Stomach smooth muscle (tissue), 2 donors: ENCODE results near the gene PIP5K1B.

Experiments
- H3K27ac ChIP-seq: one replicate; pipeline ENCODE4 v1.7.0; 2013; ENCODE audit warnings: mild to moderate bottlenecking, low read length, inconsistent platforms
- H3K27me3 ChIP-seq, 2 donors: one replicate each; pipeline ENCODE4 v1.7.0; 2013; ENCODE audit warnings: low read length in 2 of 2; ENCODE audit not compliant: insufficient read depth in 2 of 2, control insufficient read depth in 1 of 2
- H3K36me3 ChIP-seq, 2 donors: one replicate each; pipeline ENCODE4 v1.7.0; 2013; ENCODE audit warnings: low read length in 2 of 2; ENCODE audit not compliant: control insufficient read depth in 2 of 2, insufficient read depth in 2 of 2
- H3K4me1 ChIP-seq: one replicate; pipeline ENCODE4 v1.7.0; 2013; ENCODE audit warnings: low read length; ENCODE audit not compliant: control insufficient read depth, insufficient read depth
- H3K4me3 ChIP-seq, 2 donors: one replicate each; pipeline ENCODE4 v1.7.0; 2013; ENCODE audit warnings: low read length in 2 of 2
- H3K9ac ChIP-seq, 2 donors: one replicate each; pipeline ENCODE4 v1.7.0; 2013; ENCODE audit warnings: low read length in 2 of 2, mild to moderate bottlenecking in 1 of 2
- H3K9me3 ChIP-seq, 2 donors: one replicate each; pipeline ENCODE4 v1.7.0; 2013; ENCODE audit warnings: low read length in 2 of 2; ENCODE audit not compliant: control insufficient read depth in 2 of 2
- donor health status: healthy.
- donor health status: Pancreatic carcinoma.

PIP5K1B gene

DNA sequence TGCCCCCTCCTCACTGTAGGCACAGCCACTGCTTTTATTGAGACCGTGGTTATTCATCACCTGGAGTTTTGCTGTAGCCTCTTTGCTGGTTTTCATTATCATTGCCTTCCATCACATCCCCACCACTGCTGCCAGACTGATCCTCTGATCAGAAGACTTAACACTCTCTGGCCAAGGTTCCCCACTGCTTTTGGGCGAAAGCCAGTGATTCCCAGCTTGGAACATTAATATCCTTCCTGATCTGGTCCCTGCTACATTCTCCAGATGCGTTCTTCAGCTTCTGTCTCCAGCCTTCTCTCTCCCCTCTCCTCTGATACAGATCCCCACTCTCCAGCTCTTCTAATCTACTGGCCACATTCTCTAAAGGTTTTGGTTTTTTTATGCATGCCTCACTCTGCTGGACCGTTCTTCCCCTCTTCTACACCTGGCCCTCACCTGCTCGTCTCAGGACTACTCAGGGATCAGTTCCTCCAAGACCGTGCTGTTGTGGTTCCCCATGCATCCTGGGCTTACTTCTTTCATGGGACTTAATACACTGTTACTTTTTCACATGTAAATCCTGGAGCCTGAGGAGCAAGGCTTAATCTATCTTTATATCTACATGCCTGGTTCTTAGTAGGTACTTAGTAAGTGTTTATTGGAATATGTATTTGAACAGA is 193.9 kb downstream of the PIP5K1B start:
- Histone ChIP-seq H3K27me3 (no peaks in the 10 kb centered on the region), H3K27ac (no peak overlapping the region), H3K36me3 (no peaks in the 10 kb centered on the region), H3K9ac (no peak overlapping the region), H3K4me1 (no peaks in the 10 kb centered on the region), H3K4me3 (no peak overlapping the region), H3K9me3 (no peaks in the 10 kb centered on the region)

DNA sequence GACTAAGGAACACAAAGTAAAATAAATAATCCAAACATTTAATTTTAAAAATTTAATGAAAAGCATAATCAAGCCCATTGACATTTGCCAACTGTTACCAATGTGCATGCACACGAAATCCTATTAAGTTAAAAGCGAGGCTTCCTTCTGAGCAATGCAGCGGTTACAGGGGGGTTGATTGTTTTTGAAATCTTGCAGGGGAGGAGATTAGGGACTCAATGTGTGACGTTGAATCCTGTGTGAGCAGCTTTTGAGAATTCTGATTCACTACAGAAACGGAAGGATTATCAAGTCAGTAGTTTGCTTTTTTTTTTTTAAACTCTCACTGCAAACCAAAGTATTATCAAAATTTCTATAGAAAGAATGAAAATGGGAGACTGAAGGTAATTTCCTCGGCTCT is 199.4 kb downstream of the PIP5K1B start:
- Histone ChIP-seq H3K4me3 (no peak overlapping the region), H3K9me3 (no peaks in the 10 kb centered on the region), H3K27ac (no peak overlapping the region), H3K4me1 (no peaks in the 10 kb centered on the region), H3K36me3 (no peaks in the 10 kb centered on the region), H3K9ac (no peak overlapping the region), H3K27me3 (no peaks in the 10 kb centered on the region)

DNA sequence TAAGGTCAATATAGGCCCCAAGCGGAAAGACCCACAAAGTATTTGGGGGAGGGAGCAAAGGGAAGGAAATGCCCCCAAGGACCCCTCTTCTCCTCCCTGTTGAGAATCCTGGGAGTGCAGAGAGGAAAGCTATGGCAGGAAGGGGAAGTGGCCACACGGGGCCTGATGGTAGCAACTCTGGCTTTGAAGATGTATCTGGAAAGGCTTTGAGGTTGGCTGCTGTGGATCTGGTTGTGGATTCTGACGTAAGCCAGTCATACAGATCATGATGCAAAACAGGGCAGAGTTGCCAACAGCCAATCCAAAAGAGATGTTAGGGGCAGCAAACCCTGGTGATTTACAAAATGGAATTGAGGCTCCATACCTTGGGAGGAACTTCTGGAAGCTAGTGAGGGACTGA is 200.1 kb downstream of the PIP5K1B start:
- H3K9ac ChIP-seq = no peak overlapping the region
- H3K4me1 ChIP-seq = no peaks in the 10 kb centered on the region
- no peaks in the 10 kb centered on the region for H3K9me3 ChIP-seq
- no peaks in the 10 kb centered on the region for H3K27me3 ChIP-seq
- no peak overlapping the region for H3K4me3 ChIP-seq
- H3K27ac ChIP-seq = no peak overlapping the region
- H3K36me3 ChIP-seq = no peaks in the 10 kb centered on the region

DNA sequence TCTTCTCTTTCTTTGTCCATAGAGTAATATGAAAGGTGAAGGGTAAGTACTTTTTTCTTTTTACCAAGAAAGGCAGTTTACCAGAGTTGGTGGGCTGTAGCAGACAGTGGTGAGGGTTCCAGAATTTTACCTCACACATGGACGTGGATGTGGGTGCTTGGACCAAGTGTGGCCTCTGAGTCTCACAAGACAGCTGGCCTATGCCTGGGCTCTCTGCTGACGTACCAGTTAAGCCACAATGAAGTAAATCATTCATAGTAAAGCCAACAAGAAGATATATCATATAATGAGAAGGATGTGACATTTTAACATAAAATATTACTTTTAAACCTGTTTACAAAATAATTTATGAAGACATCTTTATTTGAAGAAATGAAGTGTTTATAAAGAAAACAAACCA is 202.9 kb downstream of the PIP5K1B start:
- no peak overlapping the region for H3K9ac ChIP-seq
- H3K9me3 ChIP-seq = no peaks in the 10 kb centered on the region
- H3K4me3 ChIP-seq = no peak overlapping the region
- H3K27me3 ChIP-seq = no peaks in the 10 kb centered on the region
- no peak overlapping the region for H3K27ac ChIP-seq
- no peaks in the 10 kb centered on the region for H3K4me1 ChIP-seq
- no peaks in the 10 kb centered on the region for H3K36me3 ChIP-seq

DNA sequence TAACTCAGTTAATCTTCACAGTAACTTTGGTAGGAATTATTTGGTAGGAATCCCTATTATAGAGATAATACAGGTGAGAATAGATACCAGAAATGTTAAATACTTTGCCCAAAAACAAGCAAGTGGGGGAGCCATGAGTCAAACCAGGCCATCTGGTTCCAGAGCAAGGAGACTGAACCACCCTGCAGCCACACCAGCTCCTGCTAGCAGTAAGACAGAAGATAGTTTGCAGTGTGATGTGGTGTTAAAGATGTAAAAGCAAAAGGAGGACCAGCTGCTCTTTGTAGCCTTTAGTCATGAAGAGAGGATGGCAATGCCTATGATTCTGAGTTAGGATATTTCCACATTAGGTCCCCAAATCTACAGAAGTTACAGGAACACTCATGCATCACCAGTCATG is 207.5 kb downstream of the PIP5K1B start:
- Histone ChIP-seq H3K27me3 (no peaks in the 10 kb centered on the region), H3K4me1 (no peaks in the 10 kb centered on the region), H3K27ac (no peak overlapping the region), H3K36me3 (no peaks in the 10 kb centered on the region), H3K9me3 (no peaks in the 10 kb centered on the region), H3K4me3 (no peak overlapping the region), H3K9ac (no peak overlapping the region)

DNA sequence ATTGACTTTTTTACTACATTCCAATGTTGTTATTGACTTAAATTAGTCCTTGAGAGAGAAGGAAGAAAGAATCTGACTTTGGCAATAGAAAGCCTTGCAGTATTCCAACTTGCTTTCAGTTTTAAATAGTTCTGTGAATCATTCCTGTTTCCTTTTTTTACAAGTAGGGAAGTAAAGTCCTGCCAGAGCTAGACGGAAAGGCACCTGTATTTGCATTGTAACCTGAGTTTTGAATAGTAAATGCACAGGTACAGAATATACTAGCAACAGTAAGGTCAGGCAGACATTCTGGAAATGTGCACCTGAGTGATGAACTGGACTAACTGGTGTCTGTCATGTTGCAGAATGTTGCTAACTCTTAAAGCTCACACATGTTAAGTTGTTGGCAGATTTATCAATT is 208.0 kb downstream of the PIP5K1B start:
- Histone ChIP-seq H3K4me1 (no peaks in the 10 kb centered on the region), H3K4me3 (no peak overlapping the region), H3K27ac (no peak overlapping the region), H3K9me3 (no peaks in the 10 kb centered on the region), H3K9ac (no peak overlapping the region), H3K27me3 (no peaks in the 10 kb centered on the region), H3K36me3 (no peaks in the 10 kb centered on the region)

DNA sequence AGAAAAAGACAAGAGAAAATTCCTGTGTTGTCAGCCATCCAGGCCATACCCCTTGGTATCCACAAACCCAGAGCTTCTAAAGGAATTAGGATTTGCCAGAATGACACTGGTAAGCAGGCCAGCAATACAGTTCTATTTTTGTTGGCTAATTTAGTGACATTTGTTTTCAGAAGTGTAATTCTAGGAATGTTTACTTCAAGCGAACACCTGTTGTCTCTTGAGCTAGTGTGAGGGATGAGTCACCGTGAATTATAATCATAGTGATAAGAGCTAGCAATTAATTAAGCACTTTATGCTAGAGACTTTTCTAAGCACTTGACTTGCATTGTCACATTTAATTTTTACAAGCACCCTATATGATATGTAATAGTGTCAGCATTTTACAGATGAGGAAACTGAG is 209.7 kb downstream of the PIP5K1B start:
- no peaks in the 10 kb centered on the region for H3K27me3 ChIP-seq
- no peak overlapping the region for H3K9ac ChIP-seq
- no peak overlapping the region for H3K4me3 ChIP-seq
- H3K36me3 ChIP-seq = no peaks in the 10 kb centered on the region
- no peak overlapping the region for H3K27ac ChIP-seq
- H3K4me1 ChIP-seq = no peaks in the 10 kb centered on the region
- no peaks in the 10 kb centered on the region for H3K9me3 ChIP-seq

DNA sequence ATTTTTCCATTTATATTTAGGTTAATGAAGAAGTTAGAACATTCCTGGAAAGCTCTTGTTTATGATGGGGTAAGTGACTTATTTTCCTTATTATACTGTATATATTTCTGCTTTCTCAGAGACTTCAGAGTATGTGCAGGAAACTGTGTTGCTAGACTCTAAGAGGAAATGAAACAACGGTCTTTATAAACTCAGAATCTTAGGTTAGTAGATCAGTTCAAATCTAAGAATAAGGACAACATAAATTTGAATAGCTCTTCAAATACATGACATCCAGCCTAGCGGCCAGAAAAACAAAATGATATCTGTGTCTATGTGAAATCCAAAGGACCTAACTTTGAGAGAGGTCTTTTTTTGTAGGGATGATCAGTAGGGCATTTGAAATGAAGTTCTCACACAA is 214.6 kb downstream of the PIP5K1B start:
- H3K9me3 ChIP-seq = no peaks in the 10 kb centered on the region
- H3K4me3 ChIP-seq = no peak overlapping the region
- H3K27ac ChIP-seq = no peak overlapping the region
- H3K36me3 ChIP-seq = no peaks in the 10 kb centered on the region
- no peaks in the 10 kb centered on the region for H3K27me3 ChIP-seq
- no peaks in the 10 kb centered on the region for H3K4me1 ChIP-seq
- H3K9ac ChIP-seq = no peak overlapping the region

DNA sequence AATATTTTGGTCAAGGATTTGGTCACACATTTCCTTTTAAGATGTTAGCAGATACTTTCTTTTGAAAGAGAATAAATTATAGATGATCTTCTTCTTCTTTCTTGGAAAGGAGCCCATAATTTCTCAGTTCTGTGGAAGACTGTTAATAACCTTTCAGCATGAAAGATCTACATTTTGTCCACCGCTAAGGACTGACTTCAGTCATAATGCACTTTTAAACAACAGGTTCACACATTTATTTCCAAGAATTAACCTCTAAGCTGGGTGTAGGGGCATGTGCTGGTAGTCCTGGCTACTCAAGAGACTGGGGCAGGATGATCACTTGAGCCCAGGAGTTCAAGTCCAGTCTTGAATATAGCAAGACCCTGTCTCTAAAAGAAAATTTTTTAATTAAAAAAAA is 215.9 kb downstream of the PIP5K1B start:
- Histone ChIP-seq H3K9me3 (no peaks in the 10 kb centered on the region), H3K4me3 (no peak overlapping the region), H3K4me1 (no peaks in the 10 kb centered on the region), H3K9ac (no peak overlapping the region), H3K36me3 (no peaks in the 10 kb centered on the region), H3K27ac (no peak overlapping the region), H3K27me3 (no peaks in the 10 kb centered on the region)

DNA sequence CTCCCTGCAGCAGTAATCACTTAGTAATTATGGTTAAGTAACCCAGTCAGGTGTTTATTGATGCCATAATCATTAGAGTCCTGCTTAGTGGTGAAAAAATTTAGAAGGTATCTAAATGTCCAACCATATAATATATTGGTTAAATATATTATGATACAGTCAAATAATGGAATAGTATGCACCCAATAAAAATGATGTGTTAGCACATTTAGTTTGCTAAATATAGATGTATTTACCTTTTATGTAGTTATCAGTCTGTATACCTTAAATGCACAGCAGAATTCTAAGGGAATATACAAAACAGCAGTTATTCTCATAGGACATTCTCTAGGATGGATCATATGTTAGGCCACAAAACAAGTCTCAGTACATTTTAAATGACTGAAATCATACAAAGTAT is 218.4 kb downstream of the PIP5K1B start:
- Histone ChIP-seq H3K9ac (no peak overlapping the region), H3K4me1 (no peaks in the 10 kb centered on the region), H3K4me3 (no peak overlapping the region), H3K9me3 (no peaks in the 10 kb centered on the region), H3K36me3 (no peaks in the 10 kb centered on the region), H3K27me3 (no peaks in the 10 kb centered on the region), H3K27ac (no peak overlapping the region)

DNA sequence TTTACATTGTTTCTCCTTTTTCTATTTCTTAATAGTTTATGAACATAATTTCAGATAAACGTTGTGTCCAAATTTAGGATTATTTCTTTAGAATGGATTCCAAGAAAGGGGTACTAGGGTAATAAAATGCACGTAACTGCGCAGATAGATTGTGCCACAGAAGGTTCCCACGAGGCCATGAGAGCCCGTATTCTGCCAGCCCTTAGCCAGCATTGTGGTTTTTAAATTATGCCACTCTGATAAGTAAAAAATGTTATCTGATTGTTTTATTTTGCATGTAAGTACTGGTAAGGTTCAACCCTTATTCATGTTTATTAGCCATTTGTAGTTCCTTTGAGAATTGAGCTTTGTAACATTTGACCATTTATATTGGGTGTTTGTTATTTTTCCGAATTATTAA is 220.1 kb downstream of the PIP5K1B start:
- no peak overlapping the region for H3K27ac ChIP-seq
- no peak overlapping the region for H3K9ac ChIP-seq

More for the DNA sequence above, 220.1 kb downstream of the PIP5K1B start:
- H3K4me1 ChIP-seq = no peaks in the 10 kb centered on the region
- H3K27me3 ChIP-seq = no peaks in the 10 kb centered on the region
- no peaks in the 10 kb centered on the region for H3K9me3 ChIP-seq
- H3K4me3 ChIP-seq = no peak overlapping the region
- H3K36me3 ChIP-seq = no peaks in the 10 kb centered on the region
